H1 (cell line): ENCODE measurements around the gene DPYD. TPM values are rescaled to one million over a fixed set of nuclear protein-coding genes. Genes with fewer than 3 reads are reported as not detected.

Experiments used
- CTCF ChIA-PET: fragments of 300-600 bp; sonication (Branson Sonifier 250); formaldehyde crosslinking; loops from one replicate; lab custom pipeline; 2021; ENCODE audit not compliant: partially characterized antibody; lab: Charles Lee
- POLR2A ChIA-PET: fragments of 300-600 bp; sonication (Branson Sonifier 250); formaldehyde crosslinking; loops from one replicate; lab custom pipeline; 2021; ENCODE audit warnings: inconsistent platforms; ENCODE audit not compliant: partially characterized antibody; lab: Charles Lee
- DNase-seq, 2 experiments: peaks; one replicate each; pipeline versions ENCODE4 v3.0.0 to v3.0.0-alpha.2; 2010 to 2022; ENCODE audit warnings: low spot score in 2 of 2, low read depth in 1 of 2, mixed read lengths in 1 of 2
- FAIRE-seq: peaks from 2 replicates; lab custom pipeline; 2011; peaks lifted over from hg19 to GRCh38; lab: Jason Lieb, UNC
- H2AFZ ChIP-seq: 2 replicates; pipeline ENCODE4 v1.8.1; 2012; ENCODE audit warnings: low read length, inconsistent platforms
- H2AK5ac ChIP-seq: 2 replicates; pipeline ENCODE4 v1.6.1; 2013; ENCODE audit warnings: low read depth, low read length
- H2BK120ac ChIP-seq: replicated peaks from 2 replicates; pipeline ENCODE3; 2013; ENCODE audit warnings: low read depth, low read length, inconsistent platforms
- H2BK12ac ChIP-seq: 2 replicates; pipeline ENCODE4 v1.6.1; 2013; ENCODE audit warnings: low read depth, low read length
- H2BK15ac ChIP-seq: 2 replicates; pipeline ENCODE4 v1.6.1; 2013; ENCODE audit warnings: low read length
- H2BK20ac ChIP-seq: 2 replicates; pipeline ENCODE4 v1.6.1; 2013; ENCODE audit warnings: low read length
- H2BK5ac ChIP-seq: 2 replicates; pipeline ENCODE4 v1.6.1; 2013; ENCODE audit warnings: low read depth, low read length
- H3K14ac ChIP-seq: 2 replicates; pipeline ENCODE4 v1.6.1; 2013; ENCODE audit warnings: inconsistent platforms; ENCODE audit not compliant: insufficient read length
- H3K18ac ChIP-seq: 2 replicates; pipeline ENCODE4 v1.6.1; 2013; ENCODE audit warnings: low read length; ENCODE audit errors: extremely low read depth
- H3K23ac ChIP-seq: 2 replicates; pipeline ENCODE4 v1.6.1; 2013; ENCODE audit warnings: inconsistent platforms; ENCODE audit not compliant: insufficient read length
- H3K23me2 ChIP-seq: 2 replicates; pipeline ENCODE4 v1.6.1; 2013; ENCODE audit warnings: low read depth, low read length
- H3K27ac ChIP-seq: 2 replicates; pipeline ENCODE4 v1.6.1; 2011; ENCODE audit warnings: low read depth, low read length, inconsistent platforms
- H3K27me3 ChIP-seq, 4 experiments: replicated peaks in 1 of 4; 1 replicate in 1 of 4; 2 replicates in 3 of 4; pipeline versions ENCODE4 v1.6.1 to v1.8.1; 2011 to 2013; ENCODE audit warnings: low read length in 3 of 4, mild to moderate bottlenecking in 3 of 4, inconsistent platforms in 2 of 4, mixed read lengths in 2 of 4, moderate library complexity in 1 of 4; ENCODE audit not compliant: control insufficient read depth in 3 of 4, insufficient read depth in 3 of 4; ENCODE audit errors: extremely low read depth in 1 of 4
- H3K36me3 ChIP-seq, 4 experiments: 2 replicates each; pipeline versions ENCODE4 v1.6.1 to v1.8.1; 2011 to 2013; ENCODE audit warnings: mild to moderate bottlenecking in 4 of 4, low read length in 3 of 4, moderate library complexity in 2 of 4, control low read depth in 1 of 4, inconsistent platforms in 1 of 4; ENCODE audit not compliant: insufficient read depth in 4 of 4, control insufficient read depth in 2 of 4
- H3K4ac ChIP-seq: replicated peaks from 2 replicates; pipeline ENCODE3; 2013; ENCODE audit warnings: low read length, low read depth, mixed read lengths, inconsistent platforms; ENCODE audit not compliant: insufficient read length
- H3K4me1 ChIP-seq, 4 experiments: replicated peaks in 1 of 4; 1 replicate in 1 of 4; 2 replicates in 3 of 4; pipeline versions ENCODE4 v1.6.1 to v1.8.1; 2011 to 2013; ENCODE audit warnings: low read length in 3 of 4, inconsistent platforms in 2 of 4, mixed read lengths in 1 of 4; ENCODE audit not compliant: insufficient read depth in 4 of 4, control insufficient read depth in 3 of 4
- H3K4me2 ChIP-seq, 2 experiments: 2 replicates each; pipeline versions ENCODE4 v1.6.1 to v1.8.1; 2011 to 2013; ENCODE audit warnings: low read depth in 2 of 2, low read length in 2 of 2, control low read depth in 1 of 2, inconsistent platforms in 1 of 2, mild to moderate bottlenecking in 1 of 2; ENCODE audit not compliant: insufficient read depth in 1 of 2
- H3K4me3 ChIP-seq, 4 experiments: fragments of 200-600, 300-600 bp in 1 of 4; sonication (generic), shearing (Covaris generic), sonication (Bioruptor Twin) in 1 of 4; 2 replicates each; pipeline versions ENCODE4 v1.5.1 to v1.8.1; 2011 to 2016; ENCODE audit warnings: low read length in 4 of 4, low read depth in 3 of 4, control low read depth in 2 of 4, inconsistent platforms in 2 of 4, mild to moderate bottlenecking in 2 of 4, mixed read lengths in 1 of 4, moderate library complexity in 1 of 4; ENCODE audit not compliant: insufficient read depth in 2 of 4; ENCODE audit errors: extremely low read depth in 1 of 4
- H3K56ac ChIP-seq: replicated peaks from 2 replicates; pipeline ENCODE3; 2013; ENCODE audit warnings: low read depth, mild to moderate bottlenecking, mixed read lengths, low read length, inconsistent platforms; ENCODE audit not compliant: insufficient read length
- H3K79me1 ChIP-seq: 2 replicates; pipeline ENCODE4 v1.6.1; 2013; ENCODE audit warnings: low read depth, low read length, control low read depth
- H3K79me2 ChIP-seq, 2 experiments: 2 replicates each; pipeline versions ENCODE4 v1.6.1 to v1.8.1; 2012 to 2013; ENCODE audit warnings: low read length in 2 of 2, mild to moderate bottlenecking in 2 of 2, inconsistent platforms in 1 of 2; ENCODE audit not compliant: insufficient read depth in 2 of 2, control insufficient read depth in 1 of 2
- H3K9ac ChIP-seq, 4 experiments: replicated peaks in 1 of 4; 1 replicate in 1 of 4; 2 replicates in 3 of 4; pipeline versions ENCODE4 v1.6.1 to v1.8.1; 2011 to 2013; ENCODE audit warnings: low read depth in 3 of 4, low read length in 3 of 4, control low read depth in 2 of 4, mild to moderate bottlenecking in 2 of 4, moderate library complexity in 2 of 4, inconsistent platforms in 1 of 4; ENCODE audit errors: extremely low read depth in 1 of 4
- H3K9me3 ChIP-seq, 2 experiments: 2 replicates each; pipeline versions ENCODE4 v1.6.1 to v1.8.1; 2012 to 2013; ENCODE audit warnings: mild to moderate bottlenecking in 2 of 2, moderate library complexity in 2 of 2, control low read depth in 1 of 2, inconsistent platforms in 1 of 2, low read depth in 1 of 2, low read length in 1 of 2, mixed read lengths in 1 of 2; ENCODE audit not compliant: insufficient read depth in 2 of 2
- H4K20me1 ChIP-seq, 2 experiments: replicated peaks in 1 of 2; 2 replicates each; pipeline versions ENCODE3 to v1.8.1; 2011 to 2013; ENCODE audit warnings: inconsistent platforms in 2 of 2, low read length in 2 of 2, mild to moderate bottlenecking in 1 of 2; ENCODE audit not compliant: insufficient read depth in 2 of 2, control insufficient read depth in 1 of 2
- H4K5ac ChIP-seq: 2 replicates; pipeline ENCODE4 v1.6.1; 2013; ENCODE audit warnings: low read length, low read depth, mixed read lengths, inconsistent platforms; ENCODE audit not compliant: insufficient read length
- H4K8ac ChIP-seq: 2 replicates; pipeline ENCODE4 v1.8.0; 2013; ENCODE audit warnings: mild to moderate bottlenecking, moderate library complexity, low read length, inconsistent platforms; ENCODE audit not compliant: insufficient read depth; ENCODE audit errors: extremely low read depth
- H4K91ac ChIP-seq: replicated peaks from 2 replicates; pipeline ENCODE3; 2013; ENCODE audit warnings: low read length, mixed read lengths, inconsistent platforms; ENCODE audit not compliant: insufficient read length
- CTCF ChIP-seq, 3 experiments: IDR thresholded peaks; 1 replicate in 2 of 3; 2 replicates in 1 of 3; pipeline versions ENCODE4 v1.5.1 to v1.6.1; 2011; ENCODE audit warnings: low read length in 3 of 3, mild to moderate bottlenecking in 3 of 3, inconsistent platforms in 2 of 3, low read depth in 1 of 3, moderate library complexity in 1 of 3; ENCODE audit not compliant: insufficient read depth in 1 of 3; ENCODE audit errors: control extremely low read depth in 1 of 3
- HDAC6 ChIP-seq: IDR thresholded peaks from one replicate; pipeline ENCODE4 v1.7.1; 2012; ENCODE audit warnings: low read depth, mild to moderate bottlenecking, inconsistent platforms, low read length, moderate library complexity
- KDM5A ChIP-seq: fragments of 200-600 bp; IDR thresholded peaks from 2 replicates; pipeline ENCODE4 v1.7.1; 2012; ENCODE audit warnings: mild to moderate bottlenecking, low read length, inconsistent platforms, mixed read lengths
- MAFK ChIP-seq: IDR thresholded peaks from 2 replicates; pipeline ENCODE4 v1.6.1; 2012; ENCODE audit warnings: low read depth, mild to moderate bottlenecking, improper control_type of control experiment, low read length
- POLR2A ChIP-seq, 2 experiments: IDR thresholded peaks; 1 replicate in 1 of 2; 2 replicates in 1 of 2; pipeline ENCODE4 v1.6.1; 2011; ENCODE audit warnings: low read depth in 2 of 2, low read length in 2 of 2, mild to moderate bottlenecking in 2 of 2; ENCODE audit errors: control extremely low read depth in 1 of 2
- SAP30 ChIP-seq: fragments of 300-600 bp; sonication (generic); IDR thresholded peaks from 2 replicates; pipeline ENCODE4 v1.7.1; 2012; ENCODE audit warnings: low read length, moderate library complexity, mild to moderate bottlenecking, inconsistent platforms; ENCODE audit not compliant: insufficient read depth, insufficient replicate concordance
- SIN3A ChIP-seq, 2 experiments: IDR thresholded peaks in 1 of 2; conservative IDR thresholded peaks in 1 of 2; 2 replicates each; pipeline ENCODE4 v1.6.1; 2011 to 2012; ENCODE audit warnings: low read length in 2 of 2, improper control_type of control experiment in 1 of 2, low read depth in 1 of 2, mild to moderate bottlenecking in 1 of 2
- SIX5 ChIP-seq: IDR thresholded peaks from 2 replicates; pipeline ENCODE4 v1.6.1; 2011; ENCODE audit warnings: mild to moderate bottlenecking, low read depth, low read length
- SP2 ChIP-seq: IDR thresholded peaks from 2 replicates; pipeline ENCODE4 v1.6.1; 2012; ENCODE audit warnings: mild to moderate bottlenecking, low read length, inconsistent platforms
- SP4 ChIP-seq: IDR thresholded peaks from 2 replicates; pipeline ENCODE4 v1.6.1; 2012; ENCODE audit warnings: low read length, inconsistent platforms
- TBP ChIP-seq: IDR thresholded peaks from 2 replicates; pipeline ENCODE4 v1.6.1; 2011; ENCODE audit warnings: low read depth, low read length, improper control_type of control experiment
- WGBS, 2 experiments: shearing (Covaris generic) in 1 of 2; methylation state at CpG; one replicate each; pipeline versions ENCODE4 v1.1.6 to v1.1.7; 2013 to 2015; ENCODE audit warnings: low lambda C conversion rate in 2 of 2, mixed read lengths in 2 of 2, inconsistent platforms in 1 of 2, low coverage in 1 of 2, missing lambda C conversion rate in 1 of 2; ENCODE audit not compliant: insufficient replicate concordance in 2 of 2, insufficient coverage in 1 of 2, insufficient read length in 1 of 2; ENCODE audit errors: extremely low coverage in 1 of 2, missing lambda C conversion rate in 1 of 2; 5-methylcytosine and 5-hydroxymethylcytosine counted together
- polyA plus RNA-seq, 7 experiments: library from polyadenylated mRNA; depleted of rRNA in 3 of 7; stranded (reverse) in 5 of 7; unstranded in 2 of 7; fragments of >200 nt in 5 of 7; fragments of 200-250 nt in 2 of 7; gene quantifications; 1 replicate in 5 of 7; 2 replicates in 1 of 7; 4 replicates in 1 of 7; pipeline versions ENCODE4 v1.2.1 to v1.2.3, GENCODE V29; 2011 to 2013; ENCODE audit warnings: missing spikeins in 2 of 7, mixed read lengths in 2 of 7
- total RNA-seq: library from RNA; stranded (reverse); fragmentation: NEBNext Ultra II Directional; extraction: Animal tissue kit (Norgen Biotek cat#: 25700); gene quantifications from 2 replicates; pipeline ENCODE4 v1.2.1, GENCODE V29; 2021
- TF ChIP-seq, protein P1 (sequence below): IDR thresholded peaks from 2 replicates; pipeline ENCODE4 v1.6.1; 2012; ENCODE audit warnings: inconsistent platforms

The DPYD gene
- total and polyA plus RNA-seq, 2 of the 8 experiments (the other 6 are each of a cell fraction or from before 2014, with no cell fraction given): 0.29 to 0.73 TPM

DNA sequence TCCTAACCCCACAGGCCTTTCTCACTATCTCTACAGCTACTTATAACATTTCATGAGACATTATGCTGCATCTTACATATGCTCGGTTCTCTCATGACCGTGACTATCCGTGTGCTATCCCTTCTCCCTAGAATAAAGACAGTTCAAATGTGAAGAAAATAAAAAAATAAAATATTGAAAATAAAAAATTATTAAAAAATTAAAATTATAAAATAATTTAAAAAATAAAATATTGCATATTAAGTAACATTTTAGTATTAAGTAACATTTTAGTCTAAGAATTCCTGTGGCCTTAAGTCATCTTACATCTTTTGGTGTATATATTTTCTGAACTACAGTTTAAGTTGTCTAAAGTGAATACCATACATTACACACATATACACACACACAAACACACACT, 415.5 kb downstream of the DPYD start:
- Histone ChIP-seq H3K14ac (no peak overlapping the region), H3K27me3 (no peaks in the 10 kb centered on the region), H2BK120ac (no peak overlapping the region), H2BK15ac (no peak overlapping the region), H3K79me1 (no peaks in the 10 kb centered on the region), H3K4me1 (no peaks in the 10 kb centered on the region), H4K91ac (no peak overlapping the region), H3K56ac (no peak overlapping the region), H2BK5ac (no peak overlapping the region), H4K5ac (no peak overlapping the region), H2AK5ac (no peak overlapping the region), H3K4me3 (no peak overlapping the region), H3K23me2 (no peaks in the 10 kb centered on the region), H3K9ac (no peak overlapping the region), H4K20me1 (no peaks in the 10 kb centered on the region), H3K4ac (no peak overlapping the region), H2AFZ (no peak overlapping the region), H4K8ac (no peak overlapping the region), H3K36me3 (no peaks in the 10 kb centered on the region), H3K27ac (no peak overlapping the region), H2BK20ac (no peak overlapping the region), H3K23ac (no peak overlapping the region), H3K79me2 (no peaks in the 10 kb centered on the region), H2BK12ac (no peak overlapping the region), H3K9me3 (no peaks in the 10 kb centered on the region), H3K18ac (no peak overlapping the region), H3K4me2 (no peak overlapping the region)
- ChIA-PET CTCF (interaction anchor here (0.7 to 2.9 kb wide), 3 partner anchors 16 to 36 kb away, joined by 3 to 16 read pairs (median 4); no protein-coding TSS in a partner anchor), POLR2A (no interaction called here)
- DNase-seq (no peak), FAIRE-seq (no peak)
- WGBS, 2 experiments: 98% methylated on average over 3 of the region's 3 CpGs; no CpG with 5 or more reads in 1 of the 2 experiments
- TF ChIP-seq CTCF (IDR thresholded peaks at IDR 0.05; ENCODE audit: control extremely low read depth in 1 of 3, insufficient read depth in 1 of 3, low read depth in 1 of 3, low read length in 3 of 3) (no peak), HDAC6 (no peak), SAP30 (no peak), MAFK (no peak), TBP (no peak), SP4 (no peak), SP2 (no peak), SIX5 (no peak), KDM5A (no peak), SIN3A (conservative IDR thresholded peaks at IDR 0.05 in 1 of 2, IDR thresholded peaks at IDR 0.05 in 1 of 2; ENCODE audit: low read depth in 1 of 2, low read length in 2 of 2) (no peak), POLR2A (IDR thresholded peaks at IDR 0.05; ENCODE audit: control extremely low read depth in 1 of 2, low read depth in 2 of 2, low read length in 2 of 2) (no peak)
- TF ChIP-seq, protein P1, sequence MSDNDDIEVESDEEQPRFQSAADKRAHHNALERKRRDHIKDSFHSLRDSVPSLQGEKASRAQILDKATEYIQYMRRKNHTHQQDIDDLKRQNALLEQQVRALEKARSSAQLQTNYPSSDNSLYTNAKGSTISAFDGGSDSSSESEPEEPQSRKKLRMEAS: no peak
